NCI-H82 (cell line): ENCODE results near the gene MRPL54.
"Not testable (repeated sequence)": the region's sequence is repeated elsewhere in the genome, so short reads cannot be mapped to it uniquely, and the experiment has no call there.

ENCODE experiments used
- DNase-seq: peaks from one replicate; lab custom pipeline; 2025; lab: John Stamatoyannopoulos, UW

Gene MRPL54

GRCh38 chr19:3743486-3743885, 19.0 kb upstream of the MRPL54 start:
- peak; percentile 64 for DNase-seq

GRCh38 chr19:3745363-3746045, 17.0 kb upstream of the MRPL54 start:
- no peak for DNase-seq

- peak; percentile 19 for DNase-seq
These were observed 16.0 kb upstream of the MRPL54 start for GRCh38 chr19:3746371-3747056.

- peak; percentile 15 for DNase-seq
These were observed 13.5 kb upstream of the MRPL54 start for GRCh38 chr19:3748965-3749364.

GRCh38 chr19:3750211-3750610, 12.3 kb upstream of the MRPL54 start:
- DNase-seq: no peak

GRCh38 chr19:3751236-3751635, 11.2 kb upstream of the MRPL54 start:
- no peak for DNase-seq

- DNase-seq: no peak
These were observed 10.0 kb upstream of the MRPL54 start for GRCh38 chr19:3752492-3752891.

- DNase-seq: no peak
These were observed 8.7 kb upstream of the MRPL54 start for GRCh38 chr19:3753631-3754410.

GRCh38 chr19:3757705-3758104, 4.8 kb upstream of the MRPL54 start:
- not testable (repeated sequence) for DNase-seq

GRCh38 chr19:3758297-3758696, 4.2 kb upstream of the MRPL54 start:
- DNase-seq: not testable (repeated sequence)

- DNase-seq: no peak
These were observed 2.8 kb upstream of the MRPL54 start for GRCh38 chr19:3759482-3760254.

GRCh38 chr19:3760871-3761361, 1.6 kb upstream of the MRPL54 start:
- peak; percentile 35 for DNase-seq

- DNase-seq: peak; percentile 91
These were observed 926 bp upstream of the MRPL54 start, which contains the start of gene APBA3 for GRCh38 chr19:3761382-3762129. Gene APBA3 (minus strand): TSS chr19:3761692. CDS start chr19:3760264, 1,428 bp downstream.

GRCh38 chr19:3762130-3762473, 380 bp upstream of the MRPL54 start:
- DNase-seq: no peak

GRCh38 chr19:3765121-3765520, 2.6 kb downstream of the MRPL54 start:
- DNase-seq: no peak

- not testable (repeated sequence) for DNase-seq
These were observed 3.3 kb downstream of the MRPL54 start for GRCh38 chr19:3765757-3766156.

GRCh38 chr19:3766520-3766919, 4.0 kb downstream of the MRPL54 start:
- DNase-seq: no peak

- no peak for DNase-seq
These were observed 4.6 kb downstream of the MRPL54 start for GRCh38 chr19:3767050-3767449.

- peak; percentile 90 for DNase-seq
These were observed 5.7 kb downstream of the MRPL54 start for GRCh38 chr19:3768015-3768747.

- DNase-seq: no peak
These were observed 6.2 kb downstream of the MRPL54 start for GRCh38 chr19:3768748-3769099.

GRCh38 chr19:3769494-3769893, 7.0 kb downstream of the MRPL54 start:
- no peak for DNase-seq
